Loucy (cell line): Measurements from ENCODE around the gene NEUROD6.

Source experiments
- H2AFZ ChIP-seq: fragments of 200-600 bp; sonication (generic); 2 replicates; pipeline ENCODE4 v1.6.0; 2016; ENCODE audit warnings: antibody characterized with exemption, mild to moderate bottlenecking, low read length, moderate library complexity
- H3F3A ChIP-seq: fragments of 200-600 bp; 2 replicates; pipeline ENCODE4 v1.6.0; 2016; ENCODE audit warnings: antibody characterized with exemption, low read depth, mild to moderate bottlenecking
- H3K27me3 ChIP-seq: fragments of 200-600 bp; sonication (generic); 2 replicates; pipeline ENCODE4 v1.6.1; 2014; ENCODE audit warnings: low read length, mild to moderate bottlenecking; ENCODE audit not compliant: insufficient read depth, poor library complexity, severe bottlenecking
- H3K36me3 ChIP-seq: fragments of 200-600 bp; sonication (generic); 2 replicates; pipeline ENCODE4 v1.6.1; 2016; ENCODE audit warnings: low read length; ENCODE audit not compliant: insufficient read depth
- H3K4me1 ChIP-seq: fragments of 200-600 bp; sonication (generic); 2 replicates; pipeline ENCODE4 v1.5.1; 2014; ENCODE audit warnings: low read length, mild to moderate bottlenecking; ENCODE audit not compliant: insufficient read depth, poor library complexity, severe bottlenecking
- H3K4me2 ChIP-seq: fragments of 200-600 bp; sonication (generic); 2 replicates; pipeline ENCODE4 v1.6.0; 2014; ENCODE audit warnings: antibody characterized with exemption, low read length, low read depth, mild to moderate bottlenecking; ENCODE audit not compliant: poor library complexity, severe bottlenecking
- H3K4me3 ChIP-seq: fragments of 200-600 bp; sonication (generic); 2 replicates; pipeline ENCODE4 v1.5.1; 2014; ENCODE audit warnings: low read length, mild to moderate bottlenecking, mixed read lengths; ENCODE audit not compliant: poor library complexity, severe bottlenecking
- H3K79me2 ChIP-seq: fragments of 200-600 bp; sonication (generic); 2 replicates; pipeline ENCODE4 v1.6.1; 2014; ENCODE audit warnings: low read length; ENCODE audit not compliant: insufficient read depth
- H3K9ac ChIP-seq: fragments of 200-600 bp; sonication (generic); 2 replicates; pipeline ENCODE4 v1.6.0; 2014; ENCODE audit warnings: mild to moderate bottlenecking, low read depth, low read length, moderate library complexity; ENCODE audit not compliant: poor library complexity, severe bottlenecking
- H3K9me2 ChIP-seq: fragments of 200-600 bp; sonication (generic); replicated peaks from 2 replicates; pipeline ENCODE4 v1.6.1; 2016; ENCODE audit warnings: low read depth, low read length, mixed read lengths
- H3K9me3 ChIP-seq: fragments of 200-600 bp; sonication (generic); 2 replicates; pipeline ENCODE4 v1.6.1; 2014; ENCODE audit warnings: mild to moderate bottlenecking, antibody characterized with exemption, low read length, low read depth; ENCODE audit not compliant: insufficient read depth
- H4K20me1 ChIP-seq: fragments of 200-600 bp; sonication (generic); 2 replicates; pipeline ENCODE4 v1.6.0; 2014; ENCODE audit warnings: antibody characterized with exemption, low read length, mild to moderate bottlenecking; ENCODE audit not compliant: insufficient read depth, poor library complexity, severe bottlenecking
- EZH2phosphoT487 ChIP-seq: fragments of 200-600 bp; IDR thresholded peaks from 2 replicates; pipeline ENCODE4 v1.6.1; 2018; ENCODE audit warnings: antibody characterized with exemption, mild to moderate bottlenecking, moderate library complexity, borderline replicate concordance
- TF ChIP-seq, protein P1 (sequence below): fragments of 200-600 bp; sonication (generic); conservative IDR thresholded peaks from 2 replicates; pipeline ENCODE4 v1.5.1; 2014; ENCODE audit warnings: mild to moderate bottlenecking, antibody characterized with exemption, low read length

Gene NEUROD6

DNA sequence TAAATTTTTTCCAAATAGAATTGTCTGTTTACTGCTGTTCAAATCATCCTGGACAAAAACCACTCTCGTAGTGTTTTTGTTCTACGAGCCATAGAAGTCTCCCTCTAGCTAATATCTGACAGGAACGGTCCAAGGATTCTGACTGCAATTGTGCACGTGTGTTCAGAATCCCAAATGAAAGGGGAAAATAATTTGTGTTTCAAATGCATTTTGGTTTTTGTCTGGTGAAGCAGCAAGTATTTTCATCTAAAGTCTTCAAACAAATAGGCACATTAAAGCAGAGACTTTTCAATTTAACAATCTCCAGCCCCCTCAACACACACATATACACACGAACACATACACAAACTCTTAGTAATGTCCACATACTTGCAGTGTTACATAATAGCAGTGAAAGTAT lies 475 bp downstream of the NEUROD6 start:
- no peaks in the 10 kb centered on the region for H3K36me3 ChIP-seq
- H3K4me3 ChIP-seq, result no peak overlapping the region
- H3K9me3 ChIP-seq, result no peaks in the 10 kb centered on the region
- H3F3A ChIP-seq, result no peaks in the 10 kb centered on the region
- no peak overlapping the region for H3K4me2 ChIP-seq
- no peaks in the 10 kb centered on the region for H3K27me3 ChIP-seq
- H3K9me2 ChIP-seq, result no peaks in the 10 kb centered on the region
- H4K20me1 ChIP-seq, result no peaks in the 10 kb centered on the region
- no peak for TF ChIP-seq EZH2phosphoT487
- TF ChIP-seq, protein P1, sequence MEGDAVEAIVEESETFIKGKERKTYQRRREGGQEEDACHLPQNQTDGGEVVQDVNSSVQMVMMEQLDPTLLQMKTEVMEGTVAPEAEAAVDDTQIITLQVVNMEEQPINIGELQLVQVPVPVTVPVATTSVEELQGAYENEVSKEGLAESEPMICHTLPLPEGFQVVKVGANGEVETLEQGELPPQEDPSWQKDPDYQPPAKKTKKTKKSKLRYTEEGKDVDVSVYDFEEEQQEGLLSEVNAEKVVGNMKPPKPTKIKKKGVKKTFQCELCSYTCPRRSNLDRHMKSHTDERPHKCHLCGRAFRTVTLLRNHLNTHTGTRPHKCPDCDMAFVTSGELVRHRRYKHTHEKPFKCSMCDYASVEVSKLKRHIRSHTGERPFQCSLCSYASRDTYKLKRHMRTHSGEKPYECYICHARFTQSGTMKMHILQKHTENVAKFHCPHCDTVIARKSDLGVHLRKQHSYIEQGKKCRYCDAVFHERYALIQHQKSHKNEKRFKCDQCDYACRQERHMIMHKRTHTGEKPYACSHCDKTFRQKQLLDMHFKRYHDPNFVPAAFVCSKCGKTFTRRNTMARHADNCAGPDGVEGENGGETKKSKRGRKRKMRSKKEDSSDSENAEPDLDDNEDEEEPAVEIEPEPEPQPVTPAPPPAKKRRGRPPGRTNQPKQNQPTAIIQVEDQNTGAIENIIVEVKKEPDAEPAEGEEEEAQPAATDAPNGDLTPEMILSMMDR, result no peak
- H3K79me2 ChIP-seq, result no peaks in the 10 kb centered on the region
- H3K4me1 ChIP-seq, result no peaks in the 10 kb centered on the region
- no peak overlapping the region for H3K9ac ChIP-seq
- no peak overlapping the region for H2AFZ ChIP-seq

DNA sequence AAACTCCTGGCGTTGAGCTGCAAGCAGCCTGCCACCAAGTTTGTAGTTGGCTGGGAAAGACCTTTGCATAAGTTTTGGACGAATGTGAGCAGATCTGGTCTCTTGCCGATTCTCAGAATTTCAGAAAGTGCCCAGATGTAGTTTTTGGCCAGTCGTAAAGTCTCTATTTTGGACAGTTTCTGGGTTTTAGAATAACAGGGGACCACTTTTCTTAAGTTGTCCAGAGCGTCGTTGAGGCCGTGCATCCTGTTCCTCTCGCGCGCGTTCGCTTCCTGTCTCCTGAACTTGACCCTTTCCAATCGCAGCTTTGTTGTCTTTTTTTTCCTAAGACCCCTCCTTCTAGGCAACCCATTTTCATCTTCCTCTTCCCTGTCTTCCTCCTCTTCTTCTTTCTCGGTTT lies 1.8 kb downstream of the NEUROD6 start:
- H2AFZ ChIP-seq, result no peak overlapping the region
- no peak overlapping the region for H3K4me2 ChIP-seq
- TF ChIP-seq EZH2phosphoT487, result no peak
- TF ChIP-seq, protein P1, result no peak

DNA sequence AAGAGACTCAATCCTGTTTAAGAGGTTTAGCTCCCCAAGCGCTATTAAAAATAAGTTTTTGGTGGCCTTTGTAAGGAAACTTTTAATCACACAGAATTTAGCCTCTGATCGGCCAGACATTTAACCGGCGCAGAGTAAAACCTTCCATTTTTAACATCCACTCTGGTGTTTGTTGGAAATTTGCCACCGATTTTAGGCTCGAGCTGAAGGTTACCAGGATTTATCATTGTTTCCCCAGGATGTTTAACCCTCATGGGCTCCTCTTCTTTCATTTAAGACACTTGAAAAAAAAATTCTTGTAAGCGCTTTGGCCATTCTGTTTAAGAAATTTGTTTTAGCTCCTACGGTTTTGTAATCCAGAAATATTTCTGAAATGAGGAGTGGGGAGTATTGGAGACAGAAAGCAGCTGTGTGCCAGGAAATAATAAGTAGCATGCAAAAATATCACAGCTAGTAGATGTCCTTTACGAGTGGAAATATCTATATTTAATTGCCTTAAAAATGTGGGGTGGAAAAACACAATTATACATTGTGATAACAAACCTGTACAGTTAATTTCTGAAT lies 3.4 kb downstream of the NEUROD6 start:
- no peaks in the 10 kb centered on the region for H3K36me3 ChIP-seq
- no peaks in the 10 kb centered on the region for H4K20me1 ChIP-seq
- no peak overlapping the region for H2AFZ ChIP-seq
- no peaks in the 10 kb centered on the region for H3K9me3 ChIP-seq
- H3K79me2 ChIP-seq, result no peaks in the 10 kb centered on the region
- H3K27me3 ChIP-seq, result no peaks in the 10 kb centered on the region
- no peak overlapping the region for H3K4me3 ChIP-seq
- no peak overlapping the region for H3K9ac ChIP-seq
- no peaks in the 10 kb centered on the region for H3F3A ChIP-seq
- TF ChIP-seq, protein P1, result no peak
- no peak for TF ChIP-seq EZH2phosphoT487
- H3K4me1 ChIP-seq, result no peaks in the 10 kb centered on the region
- H3K9me2 ChIP-seq, result no peaks in the 10 kb centered on the region
- no peak overlapping the region for H3K4me2 ChIP-seq

More for the DNA sequence above, 1.8 kb downstream of the NEUROD6 start:
- Histone ChIP-seq H3K36me3 (no peaks in the 10 kb centered on the region), H3K9ac (no peak overlapping the region), H3K9me3 (no peaks in the 10 kb centered on the region), H3K4me1 (no peaks in the 10 kb centered on the region), H3K9me2 (no peaks in the 10 kb centered on the region), H3F3A (no peaks in the 10 kb centered on the region), H4K20me1 (no peaks in the 10 kb centered on the region), H3K79me2 (no peaks in the 10 kb centered on the region), H3K4me3 (no peak overlapping the region), H3K27me3 (no peaks in the 10 kb centered on the region)
